Lung (tissue), 12 donors: Measurements from ENCODE around the gene CABLES2. TPM values are rescaled to one million over a fixed set of nuclear protein-coding genes. Genes with fewer than 3 reads are reported as not detected.

Experiments
- ATAC-seq: fragments of 200-7000 bp; cut with Tn5 transposase; one replicate; pipeline ENCODE4 v1.9.1; 2020; ENCODE audit warnings: moderate number of reproducible peaks; ENCODE audit not compliant: insufficient read depth, low FRiP score
- DNase-seq, 3 donors: peaks; one replicate each; pipeline ENCODE4 v3.0.0-alpha.2; 2013 to 2017
- H3K27ac ChIP-seq, 2 donors: one replicate each; pipeline ENCODE4 v1.5.1; 2013; ENCODE audit warnings: mild to moderate bottlenecking in 2 of 2, moderate library complexity in 2 of 2, control low read depth in 1 of 2, inconsistent platforms in 1 of 2, low read depth in 1 of 2, low read length in 1 of 2
- H3K27me3 ChIP-seq, 3 donors: one replicate each; pipeline ENCODE4 v1.5.1; 2013; ENCODE audit warnings: low read length in 2 of 3; ENCODE audit not compliant: control insufficient read depth in 3 of 3, insufficient read depth in 3 of 3
- H3K36me3 ChIP-seq, 4 donors: one replicate each; pipeline ENCODE4 v1.5.1; 2013; ENCODE audit warnings: low read length in 4 of 4, mild to moderate bottlenecking in 1 of 4, moderate library complexity in 1 of 4; ENCODE audit not compliant: control insufficient read depth in 4 of 4, insufficient read depth in 4 of 4
- H3K4me1 ChIP-seq, 5 donors: one replicate each; pipeline ENCODE4 v1.5.1; 2013; ENCODE audit warnings: low read length in 5 of 5, mild to moderate bottlenecking in 2 of 5, moderate library complexity in 1 of 5; ENCODE audit not compliant: control insufficient read depth in 5 of 5, insufficient read depth in 5 of 5
- H3K4me3 ChIP-seq: one replicate; pipeline ENCODE4 v1.5.1; 2013; ENCODE audit warnings: mild to moderate bottlenecking, control low read depth, moderate library complexity
- H3K9ac ChIP-seq, 2 donors: one replicate each; pipeline ENCODE4 v1.5.1; 2013; ENCODE audit warnings: low read length in 2 of 2, control low read depth in 1 of 2; ENCODE audit not compliant: insufficient read depth in 1 of 2
- H3K9me3 ChIP-seq, 4 donors: one replicate each; pipeline ENCODE4 v1.5.1; 2013; ENCODE audit warnings: low read length in 3 of 4, mild to moderate bottlenecking in 1 of 4, moderate library complexity in 1 of 4; ENCODE audit not compliant: control insufficient read depth in 4 of 4, insufficient read depth in 3 of 4
- CTCF ChIP-seq: IDR thresholded peaks from 2 replicates; pipeline ENCODE4 v1.5.1; 2012; ENCODE audit warnings: mild to moderate bottlenecking; ENCODE audit errors: control extremely low read depth, extremely low read depth
- WGBS, 2 donors: extraction: QIAGEN DNeasy Blood & Tissue Kit; methylation state at CpG; one replicate each; pipeline ENCODE4 v1.1.7; 2013; 5-methylcytosine and 5-hydroxymethylcytosine counted together
- polyA plus RNA-seq, 2 donors: library from polyadenylated mRNA; stranded (reverse); fragments of 200-250 nt; gene quantifications; one replicate each; pipeline ENCODE4 v1.2.1, GENCODE V29; 2013
- total RNA-seq, 2 donors: library from RNA; depleted of rRNA in 1 of 2; stranded (reverse); fragments of >200 nt in 1 of 2; gene quantifications; one replicate each; pipeline ENCODE4 v1.2.1, GENCODE V29; 2014 to 2021
- donor health status: control.
- donor health status: control.
- donor health status: Bipolar disorder and iron deficiency.
- donor health status: healthy.
- donor health status: DM: yes; HTN: yes; CAD: no.

Gene CABLES2
- total and polyA plus RNA-seq, 4 donors: 1.9 to 4.4 (median 3.6) TPM

- H3K4me3 ChIP-seq: no peak overlapping the region
- H3K9me3 ChIP-seq: no peaks in the 10 kb centered on the region
- H3K27ac ChIP-seq: peak overlapping the region in 1 of 2 donors; percentile 34
- DNase-seq (peak in 2 of 3 donors; percentile 44 to 68), ATAC-seq (no peak)
- WGBS, 2 donors: 61 to 80% methylated on average over 19 of the region's 19 CpGs
- H3K36me3 ChIP-seq: no peaks in the 10 kb centered on the region
- no peak for TF ChIP-seq CTCF
- H3K27me3 ChIP-seq: no peaks in the 10 kb centered on the region
- H3K4me1 ChIP-seq: peaks cover 0 to 60% (median 41%) of the 10 kb centered on the region in 5 donors
- no peak overlapping the region for H3K9ac ChIP-seq
These were observed 36.8 kb downstream of the CABLES2 start for GRCh38 chr20:62370115-62370806.

DNA sequence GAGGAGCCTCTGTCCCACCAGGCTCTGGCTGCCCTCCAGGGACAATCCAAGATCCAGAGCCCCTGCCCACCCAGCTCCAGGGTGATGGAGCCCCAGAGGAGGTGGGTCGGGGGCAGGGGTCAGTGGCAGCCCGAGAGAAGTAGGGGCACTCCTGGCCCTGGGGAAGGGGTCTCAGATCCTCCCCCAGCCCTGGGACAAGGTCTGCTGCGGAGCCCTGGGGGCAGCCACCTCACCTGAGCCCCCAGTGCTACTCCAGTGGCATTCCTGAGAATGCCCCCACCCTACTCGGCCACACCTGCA is 37.3 kb downstream of the CABLES2 start:
- no peak for TF ChIP-seq CTCF
- H3K36me3 ChIP-seq: no peaks in the 10 kb centered on the region
- no peak overlapping the region for H3K9ac ChIP-seq
- H3K27ac ChIP-seq: peak overlapping the region in 1 of 2 donors; percentile 34
- DNase-seq (no peak), ATAC-seq (no peak)
- no peaks in the 10 kb centered on the region for H3K27me3 ChIP-seq
- H3K9me3 ChIP-seq: no peaks in the 10 kb centered on the region
- H3K4me3 ChIP-seq: no peak overlapping the region
- H3K4me1 ChIP-seq: peaks cover 0 to 58% (median 39%) of the 10 kb centered on the region in 5 donors
- WGBS, 2 donors: 64 to 75% methylated on average over 4 of the region's 4 CpGs

- Histone ChIP-seq H3K4me3 (no peak overlapping the region), H3K9me3 (no peaks in the 10 kb centered on the region), H3K9ac (no peak overlapping the region), H3K36me3 (no peaks in the 10 kb centered on the region), H3K27ac (no peak overlapping the region), H3K4me1 (peaks cover 0 to 55% (median 35%) of the 10 kb centered on the region in 5 donors), H3K27me3 (no peaks in the 10 kb centered on the region)
- no peak for TF ChIP-seq CTCF
- DNase-seq (peak in 2 of 3 donors; percentile 41 to 61), ATAC-seq (no peak)
- 23 to 28% methylated on average over 26 to 28 of the region's 28 CpGs for WGBS, 2 donors
These were observed 37.9 kb downstream of the CABLES2 start for GRCh38 chr20:62368976-62369814.
